Breast epithelium (tissue), 3 donors: ENCODE results near the gene CBX8.

ENCODE experiments used
- CTCF ChIP-seq, 3 donors: fragments of 450-650 bp; IDR thresholded peaks; one replicate each; pipeline ENCODE4 v1.5.1; 2016 to 2017; ENCODE audit warnings: antibody characterized with exemption in 3 of 3, mild to moderate bottlenecking in 3 of 3, moderate library complexity in 3 of 3
- POLR2A ChIP-seq: fragments of 450-650 bp; IDR thresholded peaks from one replicate; pipeline ENCODE4 v1.6.1; 2016; ENCODE audit warnings: antibody characterized with exemption, mild to moderate bottlenecking, moderate library complexity
- POLR2AphosphoS5 ChIP-seq, 3 donors: sonication (generic); formaldehyde crosslinking; IDR thresholded peaks; one replicate each; pipeline ENCODE4 v1.6.1; 2017; ENCODE audit warnings: antibody characterized with exemption in 3 of 3

- TF ChIP-seq CTCF (IDR thresholded peaks at IDR 0.05) (no peak), POLR2A (no peak), POLR2AphosphoS5 (IDR thresholded peaks at IDR 0.05) (no peak)
These were observed 39.2 kb upstream of the CBX8 start for GRCh38 chr17:79835953-79836509.
